Fibroblast of lung (primary cell): ENCODE data around the gene CNTNAP1.

ENCODE experiments used
- CTCF ChIP-seq, 2 donors: IDR thresholded peaks in 1 of 2; conservative IDR thresholded peaks in 1 of 2; 1 replicate in 1 of 2; 2 replicates in 1 of 2; pipeline ENCODE4 v1.5.1; 2011 to 2012; ENCODE audit warnings: low read length in 2 of 2, control low read depth in 1 of 2, inconsistent platforms in 1 of 2, low read depth in 1 of 2, mild to moderate bottlenecking in 1 of 2
- EZH2 ChIP-seq: IDR thresholded peaks from 2 replicates; pipeline ENCODE4 v1.5.1; 2012; ENCODE audit warnings: low read length, control low read depth, mild to moderate bottlenecking; ENCODE audit errors: missing control alignments

DNA sequence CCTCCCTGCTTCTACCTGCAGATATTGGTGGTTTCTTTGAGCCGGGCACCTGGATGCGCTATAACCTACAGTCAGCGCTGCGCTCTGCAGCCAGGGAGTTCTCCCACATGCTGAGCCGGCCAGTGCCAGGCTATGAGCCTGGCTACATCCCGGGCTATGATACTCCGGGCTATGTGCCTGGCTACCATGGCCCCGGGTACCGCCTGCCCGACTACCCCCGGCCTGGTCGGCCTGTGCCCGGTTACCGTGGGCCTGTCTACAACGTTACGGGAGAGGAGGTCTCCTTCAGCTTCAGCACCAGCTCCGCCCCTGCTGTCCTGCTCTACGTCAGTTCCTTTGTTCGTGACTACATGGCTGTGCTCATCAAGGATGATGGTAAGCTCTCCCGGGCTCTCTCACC is 13.2 kb downstream of the CNTNAP1 start:
- TF ChIP-seq CTCF (conservative IDR thresholded peaks at IDR 0.05 in 1 of 2, IDR thresholded peaks at IDR 0.05 in 1 of 2; ENCODE audit: low read depth in 1 of 2, low read length in 2 of 2) (no peak), EZH2 (no peak)
